Muscle of arm (tissue), 12 donors: Measurements from ENCODE around the gene ZNF516. TPM values are rescaled to one million over a fixed set of nuclear protein-coding genes. Genes with fewer than 3 reads are reported as not detected.

ENCODE experiments used
- DNase-seq: peaks from one replicate; pipeline ENCODE4 v3.0.0-alpha.2; 2013
- polyA plus RNA-seq, 12 donors: library from polyadenylated mRNA; unstranded; fragments of 120-200 nt; gene quantifications; one replicate each; pipeline ENCODE4 v1.2.1, GENCODE V29; 2013; ENCODE audit not compliant: insufficient read length in 12 of 12

Gene ZNF516
- polyA plus RNA-seq, 12 donors, result 30.5 to 96.9 (median 42.7) TPM; not detected in 1

DNA sequence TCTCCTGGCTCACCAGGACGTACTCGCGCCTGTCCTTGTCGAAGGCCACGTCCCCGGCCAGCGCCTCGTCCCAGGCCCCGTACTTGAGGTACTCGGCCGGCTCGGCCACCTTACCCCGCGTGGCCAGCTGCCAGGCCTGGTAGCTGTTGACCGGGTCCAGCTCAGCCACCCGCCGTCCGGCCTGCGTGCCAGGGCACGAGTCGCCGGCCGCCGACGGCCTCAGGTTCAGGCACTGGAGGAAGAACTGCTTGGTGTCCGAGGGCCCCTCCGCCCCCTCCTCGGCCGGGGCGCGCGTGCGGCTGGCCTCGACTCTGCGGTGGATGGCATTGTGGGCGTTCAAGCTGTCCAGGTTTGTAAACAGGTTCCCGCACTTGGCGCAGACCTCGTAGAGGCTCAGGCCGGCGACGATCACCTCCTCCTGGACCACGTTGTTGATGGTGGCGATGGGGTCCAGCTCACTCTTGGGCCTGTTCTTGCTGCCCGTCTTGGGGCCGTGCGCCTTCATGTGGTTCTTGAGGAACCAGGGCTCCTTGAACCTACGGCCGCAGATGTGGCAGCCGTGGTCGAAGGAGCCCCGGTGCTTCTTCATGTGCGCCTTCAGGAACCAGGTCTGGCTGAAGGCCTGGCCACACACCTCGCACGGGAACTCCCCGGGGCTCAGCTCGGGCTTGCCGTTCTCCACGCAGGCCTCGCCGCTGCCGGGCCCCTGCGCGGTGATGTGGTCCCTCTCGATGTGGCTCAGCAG, 53.2 kb downstream of the ZNF516 start:
- no peak for DNase-seq

DNA sequence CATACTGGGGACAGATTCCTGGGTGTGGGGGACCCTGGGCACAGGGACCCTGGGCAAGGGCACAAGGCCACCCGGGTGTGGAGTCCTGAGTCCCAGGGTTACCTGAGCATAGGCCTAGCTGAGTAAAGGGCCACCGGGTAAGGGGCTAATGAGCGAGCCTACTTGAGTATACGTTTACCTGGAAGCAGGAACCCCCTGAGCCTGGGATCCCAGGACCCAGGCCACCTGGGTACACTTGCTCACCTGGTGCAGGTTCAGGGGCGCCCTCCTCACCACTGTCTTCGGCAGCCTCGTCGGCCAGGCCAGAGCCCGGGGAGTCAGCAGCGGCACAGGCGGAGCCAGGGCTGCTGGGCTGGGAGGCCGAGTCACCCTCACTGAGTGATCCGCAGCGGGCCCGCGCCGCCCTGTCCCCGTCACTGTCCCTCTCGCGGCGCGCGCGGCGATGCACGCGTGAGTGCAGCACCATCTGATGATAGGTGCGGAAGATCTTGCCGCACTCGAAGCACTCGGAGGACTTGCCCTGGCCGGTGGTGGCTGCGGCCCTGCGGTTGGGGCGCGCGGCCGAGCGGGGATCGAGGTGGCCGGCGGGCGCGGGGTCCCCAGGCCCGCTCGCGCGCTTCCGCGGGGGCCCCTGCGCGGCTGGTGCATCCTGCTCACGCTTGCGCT, 53.9 kb downstream of the ZNF516 start:
- DNase-seq, result no peak

DNA sequence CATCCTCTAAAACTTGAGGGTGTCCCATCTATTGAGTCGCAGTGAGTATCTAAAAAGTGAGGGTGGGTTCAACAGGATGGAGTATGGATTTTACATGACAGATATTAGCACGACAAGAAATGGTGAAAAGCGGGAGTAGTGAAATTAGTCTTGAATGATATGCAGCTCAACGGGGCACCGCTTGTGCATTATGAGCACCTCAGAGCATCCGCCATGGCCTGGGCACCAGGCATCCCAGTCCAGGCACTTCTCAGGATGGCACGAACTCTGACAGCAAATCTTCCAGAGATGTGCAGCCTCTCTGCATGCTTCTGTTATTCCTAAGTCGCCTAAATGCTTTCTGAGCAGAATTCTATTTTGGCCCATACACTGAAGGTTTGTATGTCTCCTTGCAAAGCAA, 57.1 kb downstream of the ZNF516 start:
- DNase-seq, result no peak

DNA sequence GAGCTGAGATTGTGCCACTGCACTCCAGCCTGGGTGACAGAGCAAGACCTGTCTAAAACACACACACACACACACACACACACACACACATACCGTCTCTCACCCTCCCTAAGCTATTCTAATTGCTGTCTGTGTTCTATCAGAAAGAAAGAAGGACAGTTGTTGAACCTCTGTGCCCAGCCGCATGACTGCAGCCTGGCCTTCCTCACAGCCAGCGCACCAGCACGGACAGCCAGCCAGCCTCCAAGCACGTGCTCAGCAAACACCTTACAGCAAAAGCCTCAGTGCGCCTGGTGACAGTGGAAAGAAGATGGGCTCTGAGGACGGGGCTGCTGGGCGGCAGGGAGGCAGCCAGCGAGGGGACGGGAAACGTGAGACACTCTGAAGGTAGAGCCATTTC, 58.0 kb downstream of the ZNF516 start:
- DNase-seq, result no peak

DNA sequence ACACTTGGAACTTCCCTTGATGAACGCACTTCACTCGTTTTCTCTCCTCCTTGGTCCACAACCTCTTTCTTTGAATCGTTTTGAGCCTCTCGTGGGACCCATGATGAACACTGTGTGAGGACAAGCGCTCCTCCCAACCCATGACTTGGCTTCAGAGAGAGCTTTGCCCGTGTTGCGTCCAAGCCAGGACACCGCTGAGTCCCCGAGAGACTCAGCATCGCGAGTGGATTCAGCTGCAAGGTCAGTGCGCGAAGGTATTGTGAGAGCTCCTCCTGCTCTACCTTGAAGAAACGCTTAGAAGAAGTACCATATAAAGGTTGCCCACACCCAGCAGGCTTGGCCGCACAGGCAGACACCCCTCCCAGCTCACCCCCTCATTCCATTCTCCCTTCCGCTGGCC, 58.7 kb downstream of the ZNF516 start:
- no peak for DNase-seq

DNA sequence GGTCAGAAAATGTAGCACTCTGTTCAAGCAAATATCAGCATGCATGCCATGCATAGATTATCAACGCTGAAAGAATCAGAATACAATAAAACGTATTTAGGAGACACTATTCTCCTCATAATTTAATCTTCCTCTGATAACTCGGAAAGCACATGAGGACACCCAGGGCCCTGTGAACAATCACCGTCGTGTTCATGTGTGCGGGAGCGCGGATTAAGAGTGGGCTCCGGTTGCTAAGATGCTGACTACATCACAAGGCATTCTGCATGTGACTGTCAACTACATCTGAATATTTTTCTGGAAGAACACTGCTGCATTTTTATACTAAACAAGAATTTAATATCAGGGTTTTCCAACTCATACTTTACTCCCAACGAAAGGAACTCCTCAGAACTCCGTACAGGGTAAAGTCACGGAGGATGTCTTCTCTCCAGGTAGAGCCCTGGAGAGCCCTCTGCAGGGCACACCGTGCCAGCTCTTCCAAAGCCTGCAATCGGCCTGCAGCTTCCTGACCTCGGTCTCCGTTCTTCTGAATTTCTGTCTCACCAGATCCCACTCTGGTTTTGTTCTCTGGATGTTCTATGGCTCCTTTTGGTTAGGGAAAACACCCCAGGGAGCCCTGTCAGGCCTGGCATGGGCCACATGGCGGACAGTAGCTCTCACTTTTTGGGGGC, 59.6 kb downstream of the ZNF516 start:
- DNase-seq, result no peak

DNA sequence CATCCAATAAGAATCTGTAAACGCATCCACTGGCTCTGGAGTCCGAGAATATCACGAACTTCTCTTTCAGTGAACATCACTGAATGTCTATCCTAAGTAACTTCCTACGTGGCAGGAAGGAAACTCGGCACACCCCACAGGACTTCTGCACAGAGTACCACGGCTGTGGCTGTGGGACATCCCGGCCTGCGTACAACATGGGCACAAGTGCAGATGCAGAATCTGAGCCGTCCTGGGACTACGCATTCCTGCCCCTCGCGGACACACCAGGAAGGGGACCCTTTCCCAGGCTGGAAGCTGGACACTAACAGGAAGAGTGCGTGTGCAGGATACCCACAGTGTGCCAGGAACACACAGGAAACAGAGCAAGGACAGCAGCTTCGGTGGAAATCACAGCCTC, 60.6 kb downstream of the ZNF516 start:
- DNase-seq, result no peak

DNA sequence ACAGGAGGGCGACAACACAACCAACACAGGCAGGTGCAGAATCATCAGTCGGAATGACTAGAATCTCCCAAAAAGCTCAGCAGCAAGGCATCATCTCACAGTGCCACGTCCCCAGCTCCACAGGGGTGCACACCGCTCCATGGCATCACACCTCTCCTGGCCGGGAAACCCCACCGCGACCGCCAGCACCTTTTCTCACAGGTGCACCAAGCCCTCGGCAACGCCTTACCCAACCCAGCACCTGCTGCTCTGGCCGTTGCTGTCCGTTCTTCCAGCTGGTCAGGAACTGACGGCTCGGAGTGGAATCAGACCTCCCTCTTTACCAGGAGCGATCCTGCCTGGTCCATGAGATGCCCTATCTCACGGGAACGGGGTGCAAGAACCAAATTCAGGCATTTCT, 61.3 kb downstream of the ZNF516 start:
- no peak for DNase-seq

DNA sequence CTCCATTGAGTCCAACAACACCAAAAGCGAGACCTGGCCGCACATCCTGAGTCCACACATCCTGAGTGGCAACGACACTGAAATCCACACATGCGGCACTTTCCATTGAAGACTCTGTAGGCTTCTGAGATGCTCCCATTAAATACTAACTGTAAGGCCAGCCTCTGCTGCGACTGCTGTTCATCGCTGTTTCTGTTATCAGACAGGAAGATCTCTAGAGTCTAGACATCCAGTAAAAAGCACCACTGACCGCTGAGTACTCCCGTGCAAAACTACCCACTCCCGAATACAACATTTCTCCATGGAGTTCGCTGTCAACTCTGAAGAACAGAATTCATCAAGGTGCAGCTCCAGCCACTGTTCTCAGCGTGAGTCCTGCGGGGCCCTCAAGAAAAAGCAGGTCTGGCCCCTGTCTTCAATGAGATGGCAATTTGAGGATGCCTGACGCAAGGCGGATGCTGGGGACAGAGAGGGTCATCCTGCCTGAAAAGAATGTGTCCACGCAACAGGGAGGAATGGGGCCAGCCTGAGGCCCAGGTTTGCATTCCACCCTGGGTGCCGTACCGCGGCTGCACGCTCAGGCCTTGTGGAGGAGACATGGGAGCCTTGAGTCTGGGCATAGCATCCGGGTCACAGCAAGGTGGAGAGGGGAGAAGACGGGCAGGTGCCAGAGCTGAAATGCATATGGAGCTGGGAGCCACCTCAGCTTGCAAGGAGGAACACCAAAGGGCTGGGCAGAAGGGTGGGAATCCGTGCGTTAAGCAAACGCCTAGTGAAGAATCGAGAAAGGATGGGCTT, 61.9 kb downstream of the ZNF516 start:
- DNase-seq, result no peak

DNA sequence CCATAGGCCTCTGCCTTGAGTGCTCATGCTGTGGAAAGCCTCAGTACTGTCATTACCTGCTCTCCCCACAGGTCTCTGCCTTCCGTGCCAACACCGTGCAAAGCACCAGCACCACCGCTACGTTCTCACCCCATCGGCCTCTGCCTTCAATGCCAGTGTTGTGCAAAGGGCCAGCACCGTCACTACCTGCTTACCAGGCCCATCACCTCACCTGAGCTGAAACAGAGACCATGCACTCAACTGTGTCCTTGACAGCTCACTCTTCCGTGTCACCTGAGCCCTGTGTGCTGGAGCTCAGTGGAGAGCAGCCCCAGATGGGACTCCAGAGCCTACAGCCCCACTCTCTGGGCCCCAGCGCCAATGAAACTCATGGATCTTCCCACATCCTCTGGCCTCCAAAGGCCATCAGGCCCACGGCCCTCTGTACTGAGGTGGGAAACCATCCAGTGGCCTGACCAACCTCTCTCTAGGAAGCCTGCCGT, 62.7 kb downstream of the ZNF516 start:
- no peak for DNase-seq

DNA sequence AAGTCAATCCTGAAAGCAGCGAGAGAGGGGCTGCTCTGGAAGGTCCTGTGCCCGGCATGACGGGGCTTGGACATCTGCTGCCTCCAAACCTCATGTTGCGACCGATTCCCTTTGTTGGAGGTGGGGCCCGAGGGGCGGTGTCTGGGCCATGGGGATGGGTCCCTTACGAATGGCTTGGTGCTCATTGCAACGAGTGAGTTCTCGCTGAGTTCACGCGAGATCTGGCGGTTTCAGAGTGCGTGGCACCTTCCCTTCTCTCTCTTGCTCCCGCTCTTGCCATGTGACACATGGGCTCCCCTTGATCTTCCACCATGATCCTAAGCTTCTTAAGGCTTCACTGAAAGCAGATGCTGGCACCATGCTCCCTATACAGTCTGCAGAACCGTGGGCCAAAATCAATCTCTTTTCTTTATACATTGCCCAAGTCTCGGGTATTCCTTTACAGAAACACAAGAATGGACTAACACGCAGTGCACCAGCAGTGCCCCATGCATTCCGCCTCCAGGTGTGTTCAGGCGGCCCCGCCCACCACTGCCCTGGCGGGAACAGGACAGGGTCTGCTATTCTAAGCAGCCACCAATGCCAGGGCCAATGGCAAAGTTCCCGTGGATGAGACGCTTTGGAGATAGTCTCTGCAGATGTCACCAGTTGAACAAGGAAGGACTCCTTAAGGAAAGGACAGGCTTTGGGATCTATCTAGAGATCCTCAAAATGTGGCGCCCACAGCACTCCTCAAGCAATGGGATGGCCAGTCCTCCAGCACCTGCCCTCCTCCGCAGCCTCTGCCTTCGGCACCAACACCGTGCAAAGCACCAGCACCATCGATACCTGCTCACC, 63.4 kb downstream of the ZNF516 start:
- no peak for DNase-seq

DNA sequence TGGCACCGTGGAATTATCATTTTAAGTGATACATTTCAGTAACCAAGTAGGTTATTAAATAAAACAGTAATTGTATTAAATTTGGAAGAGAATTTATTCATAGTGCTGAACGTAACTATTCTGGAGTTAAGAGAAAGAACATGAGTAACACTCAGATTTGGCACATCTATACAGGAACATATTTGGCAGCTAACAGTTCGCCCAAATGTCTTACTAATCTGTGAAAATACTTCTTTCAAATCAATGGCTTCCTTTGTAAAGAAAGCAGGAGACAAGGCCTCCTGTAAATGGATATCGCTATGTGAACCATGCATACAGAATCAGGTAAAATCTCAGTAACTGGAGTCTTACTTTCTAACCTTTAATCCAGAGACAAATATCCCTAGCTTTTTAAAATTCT, 64.4 kb downstream of the ZNF516 start:
- no peak for DNase-seq

DNA sequence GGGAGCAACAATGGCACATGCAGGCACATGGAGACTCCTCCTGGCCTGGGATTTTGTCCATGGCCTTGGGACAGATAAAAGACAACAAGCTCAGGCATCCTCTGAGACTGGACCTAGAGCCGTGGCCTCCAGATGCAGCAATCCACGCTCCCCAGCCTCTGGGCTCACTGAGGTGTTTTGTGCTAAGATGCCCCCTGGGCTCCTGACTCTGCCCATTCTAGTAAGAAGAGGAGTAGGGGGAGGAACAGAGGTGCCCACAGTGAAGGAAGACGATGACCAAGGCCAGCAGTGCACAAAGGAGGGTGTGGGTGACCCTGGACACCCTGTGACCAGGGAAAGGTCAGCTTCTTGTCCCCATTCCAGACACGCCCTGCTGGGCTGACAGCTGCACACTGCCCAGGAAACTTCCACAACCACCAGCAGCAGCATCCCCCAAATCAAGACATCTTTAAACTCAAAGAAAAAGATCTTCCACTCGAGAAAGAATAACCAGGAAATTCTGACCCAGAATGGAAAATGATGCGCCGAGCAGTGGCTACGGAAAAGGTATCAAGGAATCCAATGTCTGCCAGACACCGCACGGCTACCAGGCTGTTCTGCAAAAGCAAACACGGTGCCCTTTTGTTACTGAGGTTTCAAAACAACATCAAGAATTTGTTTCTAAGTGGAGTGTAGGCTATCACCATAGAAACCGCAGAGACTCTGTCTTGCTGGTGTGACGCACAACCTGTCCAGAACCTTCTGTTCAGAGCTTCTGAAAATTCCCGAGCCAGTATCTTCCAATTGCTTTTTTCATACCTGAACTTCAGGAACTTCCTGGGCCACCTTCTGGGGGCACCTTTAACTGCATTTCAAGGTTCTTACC, 65.5 kb downstream of the ZNF516 start:
- no peak for DNase-seq

DNA sequence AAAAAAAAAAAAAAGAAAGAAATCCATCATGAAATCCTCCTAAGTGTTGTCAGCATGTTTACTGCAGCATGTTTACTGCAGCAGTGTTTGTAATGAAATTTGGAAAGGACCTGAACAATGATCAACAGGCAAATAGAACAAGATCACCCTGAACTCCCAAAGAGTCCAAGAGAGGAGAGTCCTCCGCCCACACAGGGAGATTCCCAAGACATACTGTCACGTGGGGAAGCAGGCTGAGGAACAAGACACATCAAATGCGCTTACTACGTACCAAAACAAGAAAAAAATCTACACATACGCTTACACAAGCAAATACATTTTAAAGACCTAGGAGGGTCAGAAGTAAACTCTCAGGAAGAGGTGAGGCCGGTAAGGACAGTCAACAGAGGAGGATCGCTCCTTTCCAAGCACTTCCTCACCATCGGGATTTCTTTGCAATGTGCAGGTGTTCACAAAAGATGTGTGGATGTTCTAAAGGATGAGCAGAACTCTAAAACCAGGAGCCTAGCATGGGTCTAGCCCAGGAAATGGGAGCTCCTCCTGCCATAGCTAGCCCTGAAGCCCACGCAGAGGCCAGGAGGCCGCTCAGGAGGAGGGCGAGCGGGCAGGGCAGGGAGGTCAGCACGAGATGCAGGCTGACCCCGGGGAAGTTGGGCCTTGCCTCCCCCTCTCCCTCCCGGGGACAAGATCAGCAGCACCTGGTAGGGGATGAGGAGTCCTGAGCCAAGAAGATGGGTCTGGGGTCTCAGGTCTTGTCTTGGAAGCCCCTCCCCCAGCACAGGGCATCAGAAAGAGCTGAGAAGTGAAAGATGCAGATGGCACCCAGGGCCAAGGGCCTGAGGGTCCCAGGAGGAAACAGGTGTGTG, 66.4 kb downstream of the ZNF516 start:
- no peak for DNase-seq

DNA sequence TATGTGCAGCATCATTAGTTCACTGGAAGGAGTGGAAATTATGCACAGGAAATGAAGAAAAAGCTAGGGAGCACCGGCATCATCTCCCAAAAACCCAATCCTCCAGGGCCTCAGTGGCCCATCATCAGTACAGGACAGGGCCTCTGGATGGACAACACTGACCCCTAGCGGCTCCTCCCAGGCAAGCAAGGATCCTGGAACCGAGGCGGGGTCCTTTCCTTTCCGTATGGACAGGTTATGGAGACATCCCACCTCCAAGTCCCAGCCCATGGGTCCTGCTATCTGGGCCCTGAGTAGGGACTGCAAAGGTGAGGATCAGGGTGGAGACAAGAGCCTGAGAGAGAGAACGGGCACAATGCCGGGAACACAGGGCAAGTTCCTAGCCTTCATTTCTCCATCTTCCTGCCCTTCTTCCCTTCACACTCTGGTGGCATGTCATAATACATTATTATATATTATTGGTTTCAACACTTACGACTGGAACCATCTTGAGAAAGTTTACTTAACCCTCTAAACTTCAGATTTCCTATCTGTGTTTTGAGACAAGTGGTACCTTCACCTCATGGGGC, 68.2 kb downstream of the ZNF516 start:
- DNase-seq, result no peak

DNA sequence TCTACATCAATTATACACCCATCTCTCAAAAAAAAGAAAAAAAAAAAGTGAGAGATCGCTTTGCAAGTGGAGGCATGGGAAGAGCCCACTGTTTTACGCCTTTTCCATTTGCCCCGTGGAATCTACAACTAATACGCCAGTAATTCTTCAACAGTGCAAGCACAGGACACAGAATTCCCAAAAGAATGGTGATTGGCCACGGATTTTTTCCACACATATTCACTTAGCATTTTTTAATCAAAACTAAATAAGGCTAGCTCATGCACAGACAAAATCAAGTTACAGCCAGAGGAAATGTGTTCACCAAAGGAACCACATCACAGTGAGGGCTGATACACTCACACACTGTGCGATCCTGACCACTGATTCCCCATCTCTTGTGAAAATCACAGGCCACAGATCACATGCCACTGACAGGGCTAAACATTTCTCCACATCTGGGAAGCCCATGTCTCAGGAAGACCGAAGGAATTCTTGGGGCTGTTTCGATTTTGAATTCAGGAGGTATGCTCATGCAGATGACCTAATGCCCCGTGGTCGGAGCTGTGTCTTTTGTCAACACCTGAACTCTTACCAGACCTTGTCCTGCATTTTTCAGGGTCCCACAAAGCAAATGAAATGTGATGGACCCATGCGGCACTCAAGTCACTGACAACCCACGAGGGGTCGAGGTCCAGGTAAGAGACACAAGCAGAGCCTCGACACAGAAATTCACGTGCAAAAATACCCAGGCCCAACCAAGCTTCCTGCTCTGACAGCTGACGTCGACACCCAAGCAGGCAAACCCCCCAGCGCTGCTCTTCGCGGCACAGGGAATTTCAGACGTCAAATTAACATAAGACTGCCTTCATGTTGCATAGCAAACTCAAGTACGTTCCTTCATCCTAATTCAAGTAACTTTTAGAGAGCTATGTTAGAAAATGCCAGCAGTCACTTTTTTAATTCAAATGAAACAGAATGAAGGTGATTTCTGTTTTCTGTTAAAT, 69.6 kb downstream of the ZNF516 start:
- DNase-seq, result no peak

DNA sequence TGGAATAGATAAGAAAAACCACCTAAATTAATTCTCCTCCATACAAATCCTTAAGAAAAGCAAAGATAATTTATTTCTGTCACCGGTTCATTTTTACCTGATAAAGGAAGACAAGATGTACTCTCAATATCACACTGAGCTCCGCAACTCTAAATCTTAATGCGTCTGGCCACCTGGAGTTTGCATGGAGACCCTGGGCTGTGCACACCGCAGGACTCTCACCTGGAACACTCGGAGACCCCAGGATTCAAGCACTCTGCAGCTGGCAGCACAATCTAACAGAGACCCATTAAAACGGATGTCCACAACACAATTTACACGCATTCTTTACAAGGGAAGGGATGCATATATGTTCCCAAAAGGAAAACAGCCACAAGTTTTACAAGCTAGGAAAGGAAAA, 72.2 kb downstream of the ZNF516 start:
- no peak for DNase-seq

DNA sequence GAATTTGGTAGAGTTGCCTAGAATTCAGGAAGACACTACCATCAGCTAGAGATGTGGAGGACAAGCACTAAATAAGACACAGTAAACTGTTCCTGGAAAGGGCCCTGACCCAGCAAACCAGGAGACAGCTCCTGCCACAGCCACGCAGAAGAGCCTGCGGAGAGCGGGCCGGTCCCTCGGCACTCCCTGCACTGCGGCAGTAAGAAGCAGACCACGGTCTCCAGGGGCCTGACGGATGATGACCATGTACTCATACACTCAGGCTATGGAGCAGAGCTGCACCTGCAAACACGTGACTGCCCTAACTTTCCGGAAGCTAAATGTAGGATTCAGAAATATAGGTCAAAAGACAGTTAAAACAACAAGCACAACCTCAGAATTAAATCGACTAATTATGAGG, 72.9 kb downstream of the ZNF516 start:
- DNase-seq, result no peak
